ENCODE measurements around the gene ALAD.

DNA sequence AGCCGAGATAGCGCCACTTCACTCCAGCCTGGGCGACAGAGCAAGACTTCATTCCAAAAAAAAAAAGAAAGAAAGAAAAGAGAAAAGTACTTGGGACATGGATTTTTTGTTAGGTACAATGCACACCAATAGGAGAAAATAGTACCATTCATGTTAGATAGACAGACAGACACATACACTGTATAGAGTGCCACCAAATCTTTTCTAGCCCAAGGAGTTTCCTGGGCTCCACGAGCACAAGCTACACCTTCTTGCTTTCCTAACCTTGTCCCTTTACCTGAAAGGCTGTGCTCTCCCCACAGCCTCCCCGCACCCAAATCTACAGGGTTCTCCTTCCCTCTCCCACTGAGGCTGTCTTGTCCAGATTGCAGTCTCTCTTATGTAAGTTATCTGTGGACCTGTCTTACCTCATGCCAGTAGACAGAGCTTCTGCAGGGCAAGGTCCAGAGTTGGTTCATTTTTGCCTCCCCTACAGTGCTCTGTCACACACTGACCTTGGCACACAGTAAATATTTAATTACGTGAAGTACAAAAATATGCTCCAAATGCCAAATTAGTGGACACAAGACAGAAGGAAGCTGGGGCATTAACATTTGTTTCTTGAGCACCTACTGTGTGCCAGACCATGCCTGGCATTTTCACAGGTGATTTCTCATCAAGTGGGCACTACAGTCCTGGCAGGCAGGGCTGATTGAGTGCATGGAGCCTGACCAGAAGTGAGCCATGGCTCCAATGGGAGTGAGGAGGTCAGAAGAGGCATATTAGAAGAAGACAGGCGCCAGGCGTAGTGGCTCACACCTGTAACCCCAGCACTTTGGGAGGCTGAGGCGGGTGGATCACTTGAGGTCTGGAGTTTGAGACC, 5.9 kb downstream of the ALAD start:
- no peak for TF ChIP-seq CTCF (conservative IDR thresholded peaks at IDR 0.05; ENCODE audit: low read depth, low read length)
- TF ChIP-seq EZH2 (IDR thresholded peaks at IDR 0.05; ENCODE audit: borderline replicate concordance, low read depth, low read length, poor library complexity, severe bottlenecking): no peak
